Activated CD4-positive, alpha-beta T cell treated with anti-CD3 and anti-CD28 coated beads, Interleukin-2, amount 10 ng/mL, durations not matched to agents 7 days and 5 days (primary cell): ENCODE results near the gene ATG9B. TPM values are rescaled to one million over a fixed set of nuclear protein-coding genes. Genes with fewer than 3 reads are reported as not detected.
"Not testable (repeated sequence)": the region's sequence is repeated elsewhere in the genome, so short reads cannot be mapped to it uniquely, and the experiment has no call there.

ENCODE experiments used
- CTCF ChIA-PET: fragments of 350-600 bp; sonication (Branson Sonifier 250); formaldehyde crosslinking; loops from one replicate; lab custom pipeline; 2021; ENCODE audit warnings: antibody characterized with exemption; lab: Charles Lee
- POLR2A ChIA-PET: fragments of 350-600 bp; sonication (Branson Sonifier 250); formaldehyde crosslinking; loops from one replicate; lab custom pipeline; 2021; ENCODE audit warnings: antibody characterized with exemption; lab: Charles Lee
- DNase-seq: peaks from one replicate; pipeline ENCODE4 v3.0.0-alpha.2; 2020
- H3K27ac Mint-ChIP-seq: one replicate; pipeline ENCODE4 v1.8.0; 2021; ENCODE audit warnings: mild to moderate bottlenecking, moderate library complexity, mixed read lengths
- H3K27me3 Mint-ChIP-seq: one replicate; pipeline ENCODE4 v1.8.0; 2021; ENCODE audit warnings: mixed read lengths
- H3K36me3 Mint-ChIP-seq: one replicate; pipeline ENCODE4 v1.8.0; 2021; ENCODE audit warnings: low read depth, mixed read lengths
- H3K4me1 Mint-ChIP-seq: one replicate; pipeline ENCODE4 v1.8.0; 2021; ENCODE audit warnings: mixed read lengths
- H3K4me3 Mint-ChIP-seq: one replicate; pipeline ENCODE4 v1.8.0; 2021; ENCODE audit warnings: mild to moderate bottlenecking, moderate library complexity, mixed read lengths
- H3K9me3 Mint-ChIP-seq: one replicate; pipeline ENCODE4 v1.8.0; 2021; ENCODE audit warnings: mixed read lengths
- total RNA-seq, 2 experiments: library from RNA; stranded (reverse); gene quantifications; one replicate each; pipeline ENCODE4 v1.2.3, GENCODE V29; 2021

Gene ATG9B
- total RNA-seq, 2 experiments from 2014 or later: 12.1 to 12.3 TPM

GRCh38 chr7:151056283-151056665 is 32.0 kb upstream of the ATG9B start:
- no peaks in the 10 kb centered on the region for H3K27me3 Mint-ChIP-seq
- CTCF ChIA-PET: interaction anchor here (1.2 kb wide), 1 partner anchor 28 kb away, joined by 4 read pairs; the partner anchor contains the start of gene ABCB8
- no peaks in the 10 kb centered on the region for H3K9me3 Mint-ChIP-seq
- peaks cover 4% of the 10 kb centered on the region for H3K36me3 Mint-ChIP-seq
- H3K4me1 Mint-ChIP-seq: peaks cover 46% of the 10 kb centered on the region
- peak overlapping the region; percentile 91 for H3K4me3 Mint-ChIP-seq
- POLR2A ChIA-PET: no interaction called here
- no peak overlapping the region for H3K27ac Mint-ChIP-seq
- DNase-seq: no peak

GRCh38 chr7:151053751-151054150 is 29.5 kb upstream of the ATG9B start:
- CTCF ChIA-PET: no interaction called here
- DNase-seq: no peak
- no peak overlapping the region for H3K4me3 Mint-ChIP-seq
- peaks cover 8% of the 10 kb centered on the region for H3K27me3 Mint-ChIP-seq
- peaks cover 4% of the 10 kb centered on the region for H3K36me3 Mint-ChIP-seq
- POLR2A ChIA-PET: no interaction called here
- no peaks in the 10 kb centered on the region for H3K9me3 Mint-ChIP-seq
- no peak overlapping the region for H3K27ac Mint-ChIP-seq
- H3K4me1 Mint-ChIP-seq: peaks cover 37% of the 10 kb centered on the region

DNA sequence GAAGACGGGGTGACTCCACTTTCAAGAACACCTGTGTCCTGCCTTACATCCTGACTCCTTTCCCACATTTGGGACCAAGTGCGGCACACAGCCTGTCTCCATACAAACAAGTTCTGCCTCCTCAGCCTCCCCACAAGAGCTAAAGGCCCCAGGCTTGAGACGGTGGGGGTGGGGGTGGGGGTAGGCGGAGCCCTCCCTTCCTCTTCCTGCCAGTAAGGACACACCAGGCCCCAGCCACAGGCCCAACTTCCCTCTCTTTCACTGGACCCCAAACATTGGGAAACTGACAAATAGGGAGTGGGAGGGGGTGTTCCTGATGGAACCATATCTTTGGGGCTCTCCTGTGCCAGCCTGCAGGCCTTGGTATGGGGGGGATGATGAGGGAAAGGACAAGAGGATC is 28.8 kb upstream of the ATG9B start:
- CTCF ChIA-PET: interaction anchor here (0.7 to 1.1 kb wide), 3 partner anchors 16 to 28 kb away, joined by 3 to 4 read pairs (median 3); partner anchors contain the start of genes ABCB8 and FASTK
- POLR2A ChIA-PET: no interaction called here
- Mint-ChIP-seq H3K4me1 (peaks cover 32% of the 10 kb centered on the region), H3K4me3 (no peak overlapping the region), H3K27ac (no peak overlapping the region), H3K9me3 (no peaks in the 10 kb centered on the region), H3K36me3 (peaks cover 4% of the 10 kb centered on the region), H3K27me3 (peaks cover 8% of the 10 kb centered on the region)
- DNase-seq: no peak

GRCh38 chr7:151051108-151051507 is 26.8 kb upstream of the ATG9B start:
- Mint-ChIP-seq H3K9me3 (no peaks in the 10 kb centered on the region), H3K27me3 (peaks cover 8% of the 10 kb centered on the region)
- POLR2A ChIA-PET: no interaction called here

GRCh38 chr7:151048911-151049463 is 24.7 kb upstream of the ATG9B start:
- H3K27ac Mint-ChIP-seq: no peak overlapping the region
- H3K4me3 Mint-ChIP-seq: no peak overlapping the region
- peaks cover 19% of the 10 kb centered on the region for H3K4me1 Mint-ChIP-seq
- POLR2A ChIA-PET: no interaction called here
- CTCF ChIA-PET: interaction anchor here (0.7 to 1.3 kb wide), 2 partner anchors 30 to 91 kb away, joined by 3 to 5 read pairs; no protein-coding TSS in a partner anchor
- no peak for DNase-seq
- no peaks in the 10 kb centered on the region for H3K9me3 Mint-ChIP-seq
- peaks cover 8% of the 10 kb centered on the region for H3K27me3 Mint-ChIP-seq
- peaks cover 7% of the 10 kb centered on the region for H3K36me3 Mint-ChIP-seq

More at GRCh38 chr7:151051108-151051507, 26.8 kb upstream of the ATG9B start:
- peaks cover 2% of the 10 kb centered on the region for H3K36me3 Mint-ChIP-seq
- CTCF ChIA-PET: interaction anchor here (0.8 to 1.3 kb wide), 3 partner anchors 9 to 175 kb away, joined by 3 to 4 read pairs (median 3); partner anchors contain the start of gene ABCB8
- peak; percentile 76 for DNase-seq
- no peak overlapping the region for H3K4me3 Mint-ChIP-seq
- H3K27ac Mint-ChIP-seq: no peak overlapping the region
- H3K4me1 Mint-ChIP-seq: peaks cover 23% of the 10 kb centered on the region

- H3K27ac Mint-ChIP-seq: no peak within 1 kb of the TSS
- peaks cover 8% of the 10 kb centered on the region for H3K27me3 Mint-ChIP-seq
- peaks cover 13% of the 10 kb centered on the region for H3K4me1 Mint-ChIP-seq
- no peak for DNase-seq
- peaks cover 7% of the 10 kb centered on the region for H3K36me3 Mint-ChIP-seq
- H3K4me3 Mint-ChIP-seq: no peak within 1 kb of the TSS
- H3K9me3 Mint-ChIP-seq: no peaks in the 10 kb centered on the region
- POLR2A ChIA-PET: no interaction called here
- CTCF ChIA-PET: interaction anchor here (0.7 to 1.3 kb wide), 2 partner anchors 30 to 90 kb away, joined by 3 to 5 read pairs; no protein-coding TSS in a partner anchor
Measured at GRCh38 chr7:151047976-151048815, 23.9 kb upstream of the ATG9B start, which contains the start of gene ASIC3. TSS of gene ASIC3 (plus strand) at chr7:151048531. CDS start at chr7:151048886, 355 bp downstream.

DNA sequence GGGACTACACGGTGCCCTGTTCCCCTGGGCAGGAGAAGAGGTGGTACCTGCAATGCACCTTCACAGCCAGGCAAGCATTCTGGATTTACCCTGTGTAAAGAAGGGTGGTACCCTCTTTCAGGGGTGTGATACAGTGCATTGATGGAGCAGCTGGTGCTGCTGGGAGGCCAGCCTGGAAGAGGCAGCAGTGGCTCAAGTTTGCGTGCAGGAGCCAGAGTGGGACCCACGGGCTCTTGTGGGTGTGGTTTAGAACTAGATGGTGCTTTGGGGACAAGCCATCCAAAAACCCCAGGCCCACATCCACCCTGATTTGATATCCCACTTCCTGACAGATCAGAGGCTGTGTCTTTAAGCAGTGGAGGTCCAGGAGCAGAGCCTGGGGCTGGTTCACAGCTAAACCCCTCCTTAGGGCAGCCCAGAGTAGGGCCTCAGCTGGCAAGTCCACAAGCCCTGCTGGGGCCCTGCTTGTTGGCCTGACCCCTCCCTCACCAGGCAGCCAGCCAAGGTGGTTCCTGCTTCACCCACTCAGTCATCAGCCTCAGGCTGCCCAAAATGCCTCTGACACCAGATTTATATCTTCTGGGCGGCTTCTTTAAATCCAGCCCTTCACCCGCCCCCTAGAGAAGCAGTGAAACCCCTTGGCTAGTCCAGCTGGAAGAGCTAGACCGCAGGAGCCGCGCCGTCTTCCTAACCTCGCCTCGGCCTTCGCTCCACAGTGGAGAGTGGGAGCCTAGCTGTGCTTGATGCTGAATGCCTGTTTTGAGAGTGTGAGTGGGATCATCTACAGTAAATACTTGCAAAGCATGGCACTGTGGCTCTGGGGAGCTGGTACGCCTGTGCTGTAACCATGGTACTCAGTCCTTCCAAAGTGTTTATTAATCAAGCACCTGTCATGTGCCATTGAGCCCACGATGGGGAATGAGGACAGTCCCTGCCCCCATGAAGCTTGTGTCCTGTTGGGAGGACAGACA is 22.6 kb upstream of the ATG9B start:
- peaks cover 4% of the 10 kb centered on the region for H3K36me3 Mint-ChIP-seq
- peaks cover 8% of the 10 kb centered on the region for H3K27me3 Mint-ChIP-seq
- ChIA-PET POLR2A (no interaction called here), CTCF (no interaction called here)
- no peak overlapping the region for H3K27ac Mint-ChIP-seq
- H3K9me3 Mint-ChIP-seq: no peaks in the 10 kb centered on the region
- peaks cover 5% of the 10 kb centered on the region for H3K4me1 Mint-ChIP-seq
- no peak overlapping the region for H3K4me3 Mint-ChIP-seq
- DNase-seq: no peak

- H3K9me3 Mint-ChIP-seq: no peaks in the 10 kb centered on the region
- H3K36me3 Mint-ChIP-seq: peaks cover 4% of the 10 kb centered on the region
- peaks cover 8% of the 10 kb centered on the region for H3K27me3 Mint-ChIP-seq
- ChIA-PET POLR2A (interaction anchor here (0.6 kb wide), 1 partner anchor 1679 kb away, joined by 4 read pairs; no protein-coding TSS in a partner anchor), CTCF (no interaction called here)
- no peak overlapping the region for H3K4me3 Mint-ChIP-seq
- no peak overlapping the region for H3K27ac Mint-ChIP-seq
- H3K4me1 Mint-ChIP-seq: peaks cover 5% of the 10 kb centered on the region
- DNase-seq: no peak
Measured at GRCh38 chr7:151045967-151046366, 21.7 kb upstream of the ATG9B start.

DNA sequence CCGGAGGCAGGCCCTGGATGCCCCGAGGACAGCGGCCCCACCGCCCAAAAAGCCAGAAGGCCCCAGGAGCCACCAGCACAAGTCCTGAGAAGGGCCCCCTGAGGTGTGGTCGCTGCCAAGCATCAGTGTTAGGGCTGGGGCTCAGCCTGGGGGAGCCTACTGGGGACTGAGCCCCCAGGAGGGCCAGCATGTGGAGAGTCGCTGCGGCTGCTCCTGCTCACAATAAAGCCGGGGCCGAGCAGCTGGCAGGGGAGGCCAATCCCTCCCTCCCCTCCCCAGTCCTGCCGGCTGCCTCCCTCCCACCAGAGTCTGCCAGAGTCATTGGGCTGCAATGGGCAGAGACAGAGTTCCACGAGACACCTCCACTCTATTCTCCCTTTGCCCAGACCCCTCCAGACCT is 21.0 kb upstream of the ATG9B start:
- Mint-ChIP-seq H3K27me3 (peaks cover 4% of the 10 kb centered on the region), H3K4me3 (no peak overlapping the region), H3K9me3 (no peaks in the 10 kb centered on the region), H3K36me3 (peaks cover 4% of the 10 kb centered on the region), H3K27ac (no peak overlapping the region), H3K4me1 (peaks cover 5% of the 10 kb centered on the region)
- DNase-seq: no peak
- ChIA-PET CTCF (interaction anchor here (1.2 kb wide), 1 partner anchor 19 kb away, joined by 3 read pairs; no protein-coding TSS in a partner anchor), POLR2A (no interaction called here)

- Mint-ChIP-seq H3K27ac (no peak overlapping the region), H3K9me3 (no peaks in the 10 kb centered on the region), H3K27me3 (no peaks in the 10 kb centered on the region), H3K4me3 (no peak overlapping the region), H3K4me1 (peaks cover 10% of the 10 kb centered on the region), H3K36me3 (peaks cover 4% of the 10 kb centered on the region)
- ChIA-PET CTCF (no interaction called here), POLR2A (no interaction called here)
- no peak for DNase-seq
Measured at GRCh38 chr7:151043959-151044358, 19.7 kb upstream of the ATG9B start.

DNA sequence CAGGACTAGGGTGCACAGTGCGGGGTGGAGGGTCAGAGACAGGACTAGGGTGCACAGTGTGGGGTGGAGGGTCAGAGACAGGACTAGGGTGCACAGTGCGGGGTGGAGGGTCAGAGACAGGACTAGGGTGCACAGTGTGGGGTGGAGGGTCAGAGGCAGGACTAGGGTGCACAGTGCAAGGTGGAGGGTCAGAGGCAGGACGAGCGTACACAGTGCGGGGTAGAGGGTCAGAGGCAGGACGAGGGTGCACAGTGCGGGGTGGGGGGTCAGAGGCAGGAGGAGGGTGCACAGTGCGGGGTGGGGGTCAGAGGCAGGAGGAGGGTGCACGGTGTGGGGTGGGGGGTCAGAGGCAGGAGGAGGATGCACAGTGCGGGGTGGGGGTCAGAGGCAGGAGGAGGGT is 19.2 kb upstream of the ATG9B start:
- CTCF ChIA-PET, H3K27ac Mint-ChIP-seq, DNase-seq, H3K27me3 Mint-ChIP-seq, H3K36me3 Mint-ChIP-seq, H3K4me3 Mint-ChIP-seq, POLR2A ChIA-PET, H3K9me3 Mint-ChIP-seq: not testable (repeated sequence)
- H3K4me1 Mint-ChIP-seq: peaks cover 15% of the 10 kb centered on the region
